Natural killer cell (primary cell): Measurements from ENCODE around the gene ABTB2. TPM values are rescaled to one million over a fixed set of nuclear protein-coding genes. Genes with fewer than 3 reads are reported as not detected.

ENCODE experiments used
- ATAC-seq, 3 donors: fragments of 150-1000 bp in 2 of 3; fragments of 200-7000 bp in 1 of 3; cut with Tn5 transposase; 1 replicate in 1 of 3; 2 replicates in 2 of 3; pipeline ENCODE4 v1.10.0; 2021; ENCODE audit warnings: mild to moderate bottlenecking in 2 of 3, moderate library complexity in 2 of 3
- DNase-seq, 2 donors: peaks; one replicate each; pipeline versions ENCODE4 v3.0.0 to v3.0.0-alpha.2; 2013 to 2021; ENCODE audit warnings: mixed read lengths in 1 of 2
- H3K27ac ChIP-seq: one replicate; pipeline ENCODE4 v1.5.1; 2013; ENCODE audit warnings: mild to moderate bottlenecking, low read length
- H3K27me3 ChIP-seq: one replicate; pipeline ENCODE4 v1.6.1; 2013; ENCODE audit warnings: low read length; ENCODE audit not compliant: control insufficient read depth, insufficient read depth
- H3K36me3 ChIP-seq: one replicate; pipeline ENCODE4 v1.6.1; 2013; ENCODE audit warnings: low read length; ENCODE audit not compliant: control insufficient read depth, insufficient read depth
- H3K4me1 ChIP-seq: one replicate; pipeline ENCODE4 v1.6.1; 2013; ENCODE audit warnings: low read length; ENCODE audit not compliant: control insufficient read depth, insufficient read depth
- H3K4me3 ChIP-seq: one replicate; pipeline ENCODE4 v1.5.1; 2013; ENCODE audit warnings: low read length
- H3K9me3 ChIP-seq: one replicate; pipeline ENCODE4 v1.6.1; 2013; ENCODE audit warnings: low read length; ENCODE audit not compliant: control insufficient read depth, insufficient read depth
- H3K27ac Mint-ChIP-seq, 2 donors: one replicate each; pipeline ENCODE4 v1.8.0; 2022; ENCODE audit warnings: mild to moderate bottlenecking in 2 of 2, mixed read lengths in 2 of 2, moderate library complexity in 1 of 2
- H3K27me3 Mint-ChIP-seq, 2 donors: one replicate each; pipeline ENCODE4 v1.8.0; 2022; ENCODE audit warnings: low read depth in 2 of 2, mixed read lengths in 2 of 2
- H3K36me3 Mint-ChIP-seq: one replicate; pipeline ENCODE4 v1.8.0; 2022; ENCODE audit warnings: mixed read lengths
- H3K4me1 Mint-ChIP-seq, 2 donors: one replicate each; pipeline ENCODE4 v1.8.0; 2022; ENCODE audit warnings: mixed read lengths in 2 of 2
- H3K4me3 Mint-ChIP-seq: one replicate; pipeline ENCODE4 v1.8.0; 2022; ENCODE audit warnings: mild to moderate bottlenecking, moderate library complexity, mixed read lengths
- H3K9me3 Mint-ChIP-seq, 2 donors: one replicate each; pipeline ENCODE4 v1.8.0; 2022; ENCODE audit warnings: mixed read lengths in 2 of 2
- WGBS: methylation state at CpG from one replicate; pipeline ENCODE4 v1.1.7; 2013; ENCODE audit warnings: missing lambda C conversion rate; ENCODE audit not compliant: insufficient coverage; 5-methylcytosine and 5-hydroxymethylcytosine counted together
- intact Hi-C: fragments of 100-400 bp; cut with micrococcal nuclease; formaldehyde crosslinking; loops from one replicate; pipeline ENCODE4 v1.14.2; 2022
- total RNA-seq, 4 donors: library from RNA; stranded (reverse); fragments of 120-200 nt in 1 of 4; gene quantifications; one replicate each; pipeline versions ENCODE4 v1.2.3 to v1.2.4, GENCODE V29; 2013 to 2022
- TF ChIP-seq, protein P1 (sequence below): fragments of 200-600 bp; IDR thresholded peaks from one replicate; pipeline ENCODE4 v1.8.0; 2022; ENCODE audit warnings: antibody characterized with exemption

Gene ABTB2
- total RNA-seq, 3 donors from 2014 or later (not counting 1 experiment from before 2014, with no cell fraction given), result 0.65 to 1.7 (median 1.1) TPM

- H3K27me3 Mint-ChIP-seq, result peaks cover 11 to 21% of the 10 kb centered on the region in 2 donors
- no peak overlapping the region for H3K27ac Mint-ChIP-seq
- no peak for DNase-seq
- WGBS, result no CpG with 5 or more reads among the region's 1 CpG
- no peak overlapping the region for H3K27ac ChIP-seq
- peaks cover 0 to 6% of the 10 kb centered on the region in 2 donors for H3K9me3 Mint-ChIP-seq
- H3K9me3 ChIP-seq, result no peaks in the 10 kb centered on the region
- H3K27me3 ChIP-seq, result no peaks in the 10 kb centered on the region
- H3K36me3 ChIP-seq, result no peaks in the 10 kb centered on the region
- TF ChIP-seq, protein P1, sequence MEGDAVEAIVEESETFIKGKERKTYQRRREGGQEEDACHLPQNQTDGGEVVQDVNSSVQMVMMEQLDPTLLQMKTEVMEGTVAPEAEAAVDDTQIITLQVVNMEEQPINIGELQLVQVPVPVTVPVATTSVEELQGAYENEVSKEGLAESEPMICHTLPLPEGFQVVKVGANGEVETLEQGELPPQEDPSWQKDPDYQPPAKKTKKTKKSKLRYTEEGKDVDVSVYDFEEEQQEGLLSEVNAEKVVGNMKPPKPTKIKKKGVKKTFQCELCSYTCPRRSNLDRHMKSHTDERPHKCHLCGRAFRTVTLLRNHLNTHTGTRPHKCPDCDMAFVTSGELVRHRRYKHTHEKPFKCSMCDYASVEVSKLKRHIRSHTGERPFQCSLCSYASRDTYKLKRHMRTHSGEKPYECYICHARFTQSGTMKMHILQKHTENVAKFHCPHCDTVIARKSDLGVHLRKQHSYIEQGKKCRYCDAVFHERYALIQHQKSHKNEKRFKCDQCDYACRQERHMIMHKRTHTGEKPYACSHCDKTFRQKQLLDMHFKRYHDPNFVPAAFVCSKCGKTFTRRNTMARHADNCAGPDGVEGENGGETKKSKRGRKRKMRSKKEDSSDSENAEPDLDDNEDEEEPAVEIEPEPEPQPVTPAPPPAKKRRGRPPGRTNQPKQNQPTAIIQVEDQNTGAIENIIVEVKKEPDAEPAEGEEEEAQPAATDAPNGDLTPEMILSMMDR, result no peak
- intact Hi-C loops, result no loop called here
- no peak overlapping the region for H3K4me3 ChIP-seq
- H3K4me3 Mint-ChIP-seq, result no peak overlapping the region
- H3K4me1 ChIP-seq, result no peaks in the 10 kb centered on the region
- no peak for ATAC-seq
- H3K4me1 Mint-ChIP-seq, result no peaks in the 10 kb centered on the region
- peaks cover 17% of the 10 kb centered on the region for H3K36me3 Mint-ChIP-seq
These were observed 39.3 kb upstream of the ABTB2 start for GRCh38 chr11:34397120-34397519.

GRCh38 chr11:34395916-34396550, 38.2 kb upstream of the ABTB2 start:
- H3K27me3 ChIP-seq, result no peaks in the 10 kb centered on the region
- H3K4me3 ChIP-seq, result no peak overlapping the region
- intact Hi-C loops, result no loop called here
- WGBS, result 91% methylated on average over 1 of the region's 1 CpG
- Mint-ChIP-seq H3K36me3 (peaks cover 17% of the 10 kb centered on the region), H3K4me3 (no peak overlapping the region), H3K27me3 (peaks cover 18 to 30% of the 10 kb centered on the region in 2 donors), H3K4me1 (no peaks in the 10 kb centered on the region), H3K9me3 (peaks cover 0 to 6% of the 10 kb centered on the region in 2 donors), H3K27ac (no peak overlapping the region)
- H3K36me3 ChIP-seq, result no peaks in the 10 kb centered on the region
- ATAC-seq (no peak), DNase-seq (no peak)
- no peaks in the 10 kb centered on the region for H3K4me1 ChIP-seq
- no peaks in the 10 kb centered on the region for H3K9me3 ChIP-seq
- TF ChIP-seq, protein P1, result no peak
- no peak overlapping the region for H3K27ac ChIP-seq

GRCh38 chr11:34394771-34395300, 37.0 kb upstream of the ABTB2 start:
- ATAC-seq (no peak), DNase-seq (no peak)
- Histone ChIP-seq H3K27ac (no peak overlapping the region), H3K27me3 (no peaks in the 10 kb centered on the region), H3K36me3 (no peaks in the 10 kb centered on the region), H3K9me3 (no peaks in the 10 kb centered on the region), H3K4me1 (no peaks in the 10 kb centered on the region), H3K4me3 (no peak overlapping the region)
- TF ChIP-seq, protein P1, result no peak
- Mint-ChIP-seq H3K4me1 (no peaks in the 10 kb centered on the region), H3K4me3 (no peak overlapping the region), H3K9me3 (peaks cover 0 to 6% of the 10 kb centered on the region in 2 donors), H3K27me3 (peaks cover 21 to 42% of the 10 kb centered on the region in 2 donors), H3K27ac (no peak overlapping the region), H3K36me3 (peaks cover 17% of the 10 kb centered on the region)
- 94% methylated on average over 5 of the region's 6 CpGs for WGBS
- intact Hi-C loops, result no loop called here
